Activated CD8-positive, alpha-beta T cell treated with anti-CD3 and anti-CD28 coated beads, Interleukin-2, amount 10 ng/mL, durations not matched to agents 7 days and 5 days (primary cell): ENCODE measurements around the gene TRAFD1. TPM values are rescaled to one million over a fixed set of nuclear protein-coding genes. Genes with fewer than 3 reads are reported as not detected.
"Not testable (repeated sequence)": the region's sequence is repeated elsewhere in the genome, so short reads cannot be mapped to it uniquely, and the experiment has no call there.

Source experiments
- ATAC-seq: fragments of 150-1000 bp; cut with Tn5 transposase; one replicate; pipeline ENCODE4 v1.10.0; 2021; ENCODE audit warnings: moderate library complexity
- CTCF ChIA-PET: fragments of 350-600 bp; sonication (Branson Sonifier 250); formaldehyde crosslinking; loops from one replicate; lab custom pipeline; 2021; ENCODE audit warnings: antibody characterized with exemption; lab: Charles Lee
- POLR2A ChIA-PET: fragments of 350-600 bp; sonication (Branson Sonifier 250); formaldehyde crosslinking; loops from one replicate; lab custom pipeline; 2021; ENCODE audit warnings: antibody characterized with exemption; lab: Charles Lee
- DNase-seq: peaks from one replicate; pipeline ENCODE4 v3.0.0-alpha.2; 2020
- H3K27ac Mint-ChIP-seq: one replicate; pipeline ENCODE4 v1.8.0; 2021; ENCODE audit warnings: mild to moderate bottlenecking, mixed read lengths
- H3K27me3 Mint-ChIP-seq: one replicate; pipeline ENCODE4 v1.8.0; 2021; ENCODE audit warnings: low read depth, mixed read lengths
- H3K36me3 Mint-ChIP-seq: one replicate; pipeline ENCODE4 v1.8.0; 2021; ENCODE audit warnings: low read depth, mixed read lengths
- H3K4me1 Mint-ChIP-seq: one replicate; pipeline ENCODE4 v1.8.0; 2021; ENCODE audit warnings: low read depth, mixed read lengths
- H3K4me3 Mint-ChIP-seq: one replicate; pipeline ENCODE4 v1.8.0; 2021; ENCODE audit warnings: mild to moderate bottlenecking, mixed read lengths
- H3K9me3 Mint-ChIP-seq: one replicate; pipeline ENCODE4 v1.8.0; 2022; ENCODE audit warnings: mixed read lengths; ENCODE audit not compliant: insufficient read depth
- total RNA-seq, 2 experiments: library from RNA; stranded (reverse); gene quantifications; one replicate each; pipeline ENCODE4 v1.2.3, GENCODE V29; 2021

The TRAFD1 gene
- 10 to 100 TPM; 54.6 to 55.9 TPM for total RNA-seq

- peaks cover 39% of the 10 kb centered on the region for H3K4me1 Mint-ChIP-seq
- peak within 1 kb of the TSS; percentile 89 for H3K4me3 Mint-ChIP-seq
- ATAC-seq (peak; percentile 99), DNase-seq (peak; percentile 99)
- ChIA-PET POLR2A (interaction anchor here (0.6 to 5.5 kb wide), 17 partner anchors 13 to 283 kb away, joined by 3 to 146 read pairs (median 3); partner anchors contain the start of genes ERP29, MAPKAPK5, NAA25 and TMEM116), CTCF (interaction anchor here (0.8 to 3.4 kb wide), 6 partner anchors 8 to 262 kb away, joined by 3 to 19 read pairs (median 4); partner anchors contain the start of genes ERP29, NAA25 and TMEM116)
- H3K36me3 Mint-ChIP-seq = peaks cover 15% of the 10 kb centered on the region
- peak within 1 kb of the TSS; percentile 86 for H3K27ac Mint-ChIP-seq
- H3K27me3 Mint-ChIP-seq = peaks cover 15% of the 10 kb centered on the region
- H3K9me3 Mint-ChIP-seq = no peaks in the 10 kb centered on the region
Observed at GRCh38 chr12:112125250-112125999, at the start of gene TRAFD1. Gene TRAFD1 (plus strand): TSS chr12:112125560. CDS start chr12:112130523, 4,963 bp downstream.

DNA sequence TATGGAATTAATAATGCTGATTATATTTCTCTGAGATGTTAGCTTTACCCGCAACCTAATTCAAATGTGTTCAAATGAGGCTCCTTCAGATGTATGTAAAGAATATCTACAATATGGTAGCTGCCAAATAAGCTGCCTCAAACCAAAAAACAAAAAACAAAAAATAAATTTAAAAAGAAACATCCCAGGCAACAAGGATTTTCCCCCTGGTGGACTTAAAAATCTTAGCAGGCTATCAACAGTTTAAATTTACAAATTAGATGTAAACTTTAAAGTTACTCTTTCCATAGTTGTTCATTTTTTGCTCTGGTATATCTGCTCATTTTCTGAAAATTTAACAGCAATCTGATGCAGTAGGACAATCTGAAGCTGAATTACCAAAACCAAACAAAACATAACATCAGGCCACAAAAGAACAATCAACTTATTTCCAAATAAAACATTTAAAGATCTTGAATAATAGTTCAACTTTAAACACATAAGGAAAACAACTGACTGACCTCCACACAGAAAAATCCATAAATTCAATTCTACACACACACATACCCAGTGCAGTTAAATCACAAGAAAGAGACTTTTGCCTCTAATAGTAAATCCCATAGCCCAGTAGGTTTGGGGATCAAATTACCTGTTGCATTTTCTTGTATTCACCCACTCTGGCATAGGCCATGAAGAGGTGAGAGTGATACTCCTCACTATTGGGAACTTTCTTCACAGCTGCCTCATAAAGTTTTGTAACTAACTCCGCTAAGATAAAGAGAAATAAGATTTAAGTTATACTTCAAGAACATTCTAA lies 38.1 kb upstream of the TRAFD1 start:
- CTCF ChIA-PET = interaction anchor here (0.8 to 2.6 kb wide), 4 partner anchors 11 to 73 kb away, joined by 3 to 9 read pairs (median 4); no protein-coding TSS in a partner anchor
- DNase-seq (no peak), ATAC-seq (no peak)
- Mint-ChIP-seq H3K9me3 (no peaks in the 10 kb centered on the region), H3K27me3 (no peaks in the 10 kb centered on the region), H3K27ac (peak overlapping the region; percentile 10), H3K4me3 (no peak overlapping the region), H3K36me3 (peaks cover 49% of the 10 kb centered on the region), H3K4me1 (peaks cover 18% of the 10 kb centered on the region)
- POLR2A ChIA-PET = no interaction called here

DNA sequence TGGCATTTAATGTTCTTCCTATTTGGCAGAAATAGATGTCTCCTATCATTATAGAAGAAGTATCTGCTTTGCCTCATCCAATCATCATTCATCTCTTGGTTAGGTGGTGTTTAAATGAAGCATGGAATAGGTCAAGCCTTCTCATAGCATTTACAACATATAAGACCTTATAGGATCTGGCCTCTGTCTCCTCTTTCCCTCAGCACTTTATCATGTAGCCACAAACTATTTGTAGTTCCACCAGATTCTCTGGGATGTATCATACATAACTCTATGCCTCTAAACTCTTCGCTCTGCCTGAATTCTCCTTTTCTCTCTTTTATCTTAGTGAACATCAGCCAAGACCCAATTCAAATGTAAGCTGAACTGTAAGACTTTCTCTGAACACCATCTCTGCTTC lies 37.5 kb upstream of the TRAFD1 start:
- ATAC-seq (no peak), DNase-seq (no peak)
- ChIA-PET POLR2A (no interaction called here), CTCF (interaction anchor here (1.4 to 2.6 kb wide), 2 partner anchors 12 to 16 kb away, joined by 3 to 9 read pairs; no protein-coding TSS in a partner anchor)
- H3K4me1 Mint-ChIP-seq = peaks cover 16% of the 10 kb centered on the region
- H3K27me3 Mint-ChIP-seq = no peaks in the 10 kb centered on the region
- peak overlapping the region; percentile 26 for H3K27ac Mint-ChIP-seq
- no peaks in the 10 kb centered on the region for H3K9me3 Mint-ChIP-seq
- no peak overlapping the region for H3K4me3 Mint-ChIP-seq
- peaks cover 50% of the 10 kb centered on the region for H3K36me3 Mint-ChIP-seq

DNA sequence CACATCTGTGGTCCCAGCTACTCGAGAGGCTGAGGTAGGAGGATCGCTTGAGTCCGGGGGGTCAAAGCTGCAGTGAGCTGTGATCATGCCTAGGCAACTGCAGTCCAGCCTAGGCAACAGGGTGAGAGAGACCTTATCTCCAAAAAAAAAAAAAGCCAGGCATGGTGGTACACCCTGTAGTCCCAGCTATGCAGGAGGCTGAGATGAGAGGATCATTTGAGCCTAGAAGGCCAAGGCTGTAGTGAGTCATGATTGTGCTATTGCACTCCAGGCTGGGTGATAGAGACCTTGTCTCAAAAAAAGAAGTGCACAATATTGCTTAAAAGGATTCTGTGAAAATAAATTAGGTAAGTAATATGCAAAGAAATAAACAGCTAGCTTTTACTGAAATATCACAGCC lies 33.8 kb upstream of the TRAFD1 start:
- CTCF ChIA-PET = no interaction called here
- H3K27ac Mint-ChIP-seq = no peak overlapping the region

DNA sequence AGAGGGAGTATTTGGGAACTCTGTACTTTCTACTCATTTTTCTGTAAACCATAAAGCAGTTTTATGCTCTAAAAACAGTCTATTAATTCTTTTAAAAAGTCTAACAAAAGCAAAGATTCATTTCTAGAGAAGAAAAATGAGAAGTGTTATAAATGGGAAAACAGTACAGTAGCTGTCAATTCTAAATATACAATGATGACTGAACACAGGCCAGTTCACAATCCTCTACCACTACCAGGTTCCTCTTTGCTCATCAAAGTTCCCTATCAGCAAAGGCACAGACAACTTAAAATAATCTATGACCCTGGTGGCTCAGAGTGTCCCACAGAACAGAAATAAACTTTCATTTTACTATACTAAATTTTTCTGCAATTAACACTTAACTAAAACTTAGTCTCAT lies 29.3 kb upstream of the TRAFD1 start:
- no peak for DNase-seq
- H3K27ac Mint-ChIP-seq = peak overlapping the region; percentile 54
- ChIA-PET POLR2A (interaction anchor here (0.7 kb wide), 1 partner anchor 12 kb away, joined by 3 read pairs; the partner anchor contains the start of gene NAA25), CTCF (interaction anchor here (1.5 to 4.1 kb wide), 2 partner anchors 12 to 37 kb away, joined by 3 to 26 read pairs; partner anchors contain the start of gene NAA25)
- no peak overlapping the region for H3K4me3 Mint-ChIP-seq
- H3K4me1 Mint-ChIP-seq = peaks cover 26% of the 10 kb centered on the region
- H3K27me3 Mint-ChIP-seq = no peaks in the 10 kb centered on the region
- peaks cover 62% of the 10 kb centered on the region for H3K36me3 Mint-ChIP-seq
- no peaks in the 10 kb centered on the region for H3K9me3 Mint-ChIP-seq
- no peak for ATAC-seq

More for the DNA sequence above, 33.8 kb upstream of the TRAFD1 start:
- no peak overlapping the region for H3K4me3 Mint-ChIP-seq
- H3K4me1 Mint-ChIP-seq = peaks cover 16% of the 10 kb centered on the region
- DNase-seq (no peak), ATAC-seq (no peak)
- peaks cover 51% of the 10 kb centered on the region for H3K36me3 Mint-ChIP-seq
- no peaks in the 10 kb centered on the region for H3K27me3 Mint-ChIP-seq
- no peaks in the 10 kb centered on the region for H3K9me3 Mint-ChIP-seq
- POLR2A ChIA-PET = interaction anchor here (0.6 kb wide), 2 partner anchors 15 to 473 kb away, joined by 3 to 5 read pairs; no protein-coding TSS in a partner anchor

GRCh38 chr12:112096667-112097066 lies 28.7 kb upstream of the TRAFD1 start:
- no peak for DNase-seq
- no peaks in the 10 kb centered on the region for H3K27me3 Mint-ChIP-seq
- POLR2A ChIA-PET = interaction anchor here (0.7 to 0.8 kb wide), 2 partner anchors 11 to 25 kb away, joined by 3 read pairs; partner anchors contain the start of gene NAA25

DNA sequence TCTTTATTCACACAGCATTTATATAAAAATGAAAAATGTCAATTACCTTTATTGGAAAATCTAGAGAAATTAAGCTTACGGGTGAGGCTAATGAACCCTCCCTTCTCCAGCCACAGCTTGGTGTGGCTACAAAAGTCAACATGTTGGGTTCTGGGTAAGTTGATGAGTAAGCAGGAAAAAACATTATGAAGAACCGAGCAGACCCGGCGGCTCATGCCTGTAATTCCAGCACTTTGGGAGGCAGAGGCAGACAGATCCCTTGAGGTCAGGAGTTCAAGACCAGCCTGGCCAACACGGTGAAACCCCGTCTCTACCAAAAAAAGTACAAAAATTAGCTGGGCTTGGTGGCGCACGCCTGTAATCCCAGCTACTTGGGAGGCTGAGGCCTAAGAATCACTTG lies 27.7 kb upstream of the TRAFD1 start:
- H3K9me3 Mint-ChIP-seq = no peaks in the 10 kb centered on the region
- no peaks in the 10 kb centered on the region for H3K27me3 Mint-ChIP-seq
- POLR2A ChIA-PET = interaction anchor here (0.7 kb wide), 1 partner anchor 175 kb away, joined by 3 read pairs; no protein-coding TSS in a partner anchor
- DNase-seq (no peak), ATAC-seq (no peak)
- H3K4me3 Mint-ChIP-seq = no peak overlapping the region
- H3K36me3 Mint-ChIP-seq = peaks cover 52% of the 10 kb centered on the region
- no peak overlapping the region for H3K27ac Mint-ChIP-seq
- peaks cover 28% of the 10 kb centered on the region for H3K4me1 Mint-ChIP-seq
- CTCF ChIA-PET = interaction anchor here (1.7 to 4.1 kb wide), 2 partner anchors 8 to 10 kb away, joined by 3 to 26 read pairs; partner anchors contain the start of gene NAA25

More at GRCh38 chr12:112096667-112097066, 28.7 kb upstream of the TRAFD1 start:
- CTCF ChIA-PET = interaction anchor here (1.5 to 4.1 kb wide), 2 partner anchors 11 to 37 kb away, joined by 3 to 26 read pairs; partner anchors contain the start of gene NAA25
- peak; percentile 19 for ATAC-seq
- Mint-ChIP-seq H3K9me3 (no peaks in the 10 kb centered on the region), H3K4me3 (no peak overlapping the region), H3K36me3 (peaks cover 57% of the 10 kb centered on the region), H3K4me1 (peaks cover 26% of the 10 kb centered on the region), H3K27ac (peak overlapping the region; percentile 54)

- H3K9me3 Mint-ChIP-seq, POLR2A ChIA-PET, ATAC-seq, H3K27me3 Mint-ChIP-seq, CTCF ChIA-PET, DNase-seq, H3K27ac Mint-ChIP-seq, H3K4me3 Mint-ChIP-seq: not testable (repeated sequence)
- peaks cover 45% of the 10 kb centered on the region for H3K4me1 Mint-ChIP-seq
- peaks cover 62% of the 10 kb centered on the region for H3K36me3 Mint-ChIP-seq
Observed at GRCh38 chr12:112100500-112100899, 24.9 kb upstream of the TRAFD1 start.

DNA sequence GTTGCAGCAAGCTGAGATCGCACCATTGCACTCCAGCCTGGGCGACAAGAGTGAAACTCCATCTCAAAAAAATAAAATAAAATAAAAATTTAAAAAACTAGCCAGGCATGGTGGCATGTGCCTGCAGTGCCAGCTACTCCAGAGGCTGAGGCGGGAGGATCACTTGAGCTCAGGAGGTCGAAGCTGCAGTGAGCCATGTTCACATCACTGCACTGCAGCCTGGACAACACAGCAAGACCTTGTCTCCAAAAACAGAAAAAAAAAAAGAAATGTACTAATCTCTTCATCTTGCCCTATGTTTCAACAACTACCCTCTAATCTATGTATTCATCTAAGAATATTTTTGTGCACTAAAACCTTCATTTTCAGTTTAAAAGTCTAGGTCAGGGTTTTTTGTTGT lies 23.2 kb upstream of the TRAFD1 start:
- H3K27me3 Mint-ChIP-seq = no peaks in the 10 kb centered on the region
- CTCF ChIA-PET = interaction anchor here (0.7 to 1.0 kb wide), 2 partner anchors 15 to 512 kb away, joined by 3 to 5 read pairs; no protein-coding TSS in a partner anchor
- no peaks in the 10 kb centered on the region for H3K9me3 Mint-ChIP-seq
- POLR2A ChIA-PET = interaction anchor here (1.4 kb wide), 1 partner anchor 30 kb away, joined by 7 read pairs; no protein-coding TSS in a partner anchor
- H3K4me1 Mint-ChIP-seq = peaks cover 42% of the 10 kb centered on the region
- H3K4me3 Mint-ChIP-seq = no peak overlapping the region
- DNase-seq = no peak
- ATAC-seq = no peak
- peaks cover 60% of the 10 kb centered on the region for H3K36me3 Mint-ChIP-seq
- no peak overlapping the region for H3K27ac Mint-ChIP-seq

DNA sequence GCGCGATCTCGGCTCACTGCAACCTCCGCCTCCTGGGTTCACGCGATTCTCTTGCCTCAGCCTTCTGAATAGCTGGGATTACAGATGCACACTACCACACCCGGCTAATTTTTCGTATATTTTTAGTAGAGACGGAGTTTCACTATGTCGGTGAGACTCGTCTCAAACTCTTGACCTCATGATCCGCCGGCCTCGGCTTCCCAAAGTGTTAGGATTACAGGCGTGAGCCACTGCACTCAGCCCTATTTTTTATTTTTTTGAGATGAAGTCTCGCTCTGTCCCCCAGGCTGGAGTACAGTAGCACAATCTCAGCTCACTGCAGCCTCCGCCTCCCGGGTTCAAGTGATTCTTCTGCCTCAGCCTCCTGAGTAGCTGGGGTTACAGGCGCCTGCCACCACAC lies 22.6 kb upstream of the TRAFD1 start:
- H3K4me3 Mint-ChIP-seq, H3K27ac Mint-ChIP-seq, H3K9me3 Mint-ChIP-seq, DNase-seq, ATAC-seq, H3K27me3 Mint-ChIP-seq: not testable (repeated sequence)
- Mint-ChIP-seq H3K36me3 (peaks cover 63% of the 10 kb centered on the region), H3K4me1 (peaks cover 47% of the 10 kb centered on the region)
- ChIA-PET CTCF (interaction anchor here (0.7 to 1.0 kb wide), 2 partner anchors 16 to 513 kb away, joined by 3 to 5 read pairs; no protein-coding TSS in a partner anchor), POLR2A (interaction anchor here (0.7 to 1.4 kb wide), 2 partner anchors 31 to 171 kb away, joined by 3 to 7 read pairs; no protein-coding TSS in a partner anchor)
